Activated CD8-positive, alpha-beta T cell treated with anti-CD3 and anti-CD28 coated beads, Interleukin-2, amount 10 ng/mL, durations not matched to agents 7 days and 5 days (primary cell): ENCODE results near the gene HERC6. TPM values are rescaled to one million over a fixed set of nuclear protein-coding genes. Genes with fewer than 3 reads are reported as not detected.
A peak's percentile ranks its signal among the peaks of the same experiment; 100 is the strongest.
"Not testable (repeated sequence)": the region's sequence is repeated elsewhere in the genome, so short reads cannot be mapped to it uniquely, and the experiment has no call there.

ENCODE experiments used
- ATAC-seq: fragments of 150-1000 bp; cut with Tn5 transposase; one replicate; pipeline ENCODE4 v1.10.0; 2021; ENCODE audit warnings: moderate library complexity
- CTCF ChIA-PET: fragments of 350-600 bp; sonication (Branson Sonifier 250); formaldehyde crosslinking; loops from one replicate; lab custom pipeline; 2021; ENCODE audit warnings: antibody characterized with exemption; lab: Charles Lee
- POLR2A ChIA-PET: fragments of 350-600 bp; sonication (Branson Sonifier 250); formaldehyde crosslinking; loops from one replicate; lab custom pipeline; 2021; ENCODE audit warnings: antibody characterized with exemption; lab: Charles Lee
- DNase-seq: peaks from one replicate; pipeline ENCODE4 v3.0.0-alpha.2; 2020
- H3K27ac Mint-ChIP-seq: one replicate; pipeline ENCODE4 v1.8.0; 2021; ENCODE audit warnings: mild to moderate bottlenecking, mixed read lengths
- H3K27me3 Mint-ChIP-seq: one replicate; pipeline ENCODE4 v1.8.0; 2021; ENCODE audit warnings: low read depth, mixed read lengths
- H3K36me3 Mint-ChIP-seq: one replicate; pipeline ENCODE4 v1.8.0; 2021; ENCODE audit warnings: low read depth, mixed read lengths
- H3K4me1 Mint-ChIP-seq: one replicate; pipeline ENCODE4 v1.8.0; 2021; ENCODE audit warnings: low read depth, mixed read lengths
- H3K4me3 Mint-ChIP-seq: one replicate; pipeline ENCODE4 v1.8.0; 2021; ENCODE audit warnings: mild to moderate bottlenecking, mixed read lengths
- H3K9me3 Mint-ChIP-seq: one replicate; pipeline ENCODE4 v1.8.0; 2022; ENCODE audit warnings: mixed read lengths; ENCODE audit not compliant: insufficient read depth
- total RNA-seq, 2 experiments: library from RNA; stranded (reverse); gene quantifications; one replicate each; pipeline ENCODE4 v1.2.3, GENCODE V29; 2021

HERC6 gene
- total RNA-seq, 2 experiments from 2014 or later = 25.5 to 26.9 TPM

DNA sequence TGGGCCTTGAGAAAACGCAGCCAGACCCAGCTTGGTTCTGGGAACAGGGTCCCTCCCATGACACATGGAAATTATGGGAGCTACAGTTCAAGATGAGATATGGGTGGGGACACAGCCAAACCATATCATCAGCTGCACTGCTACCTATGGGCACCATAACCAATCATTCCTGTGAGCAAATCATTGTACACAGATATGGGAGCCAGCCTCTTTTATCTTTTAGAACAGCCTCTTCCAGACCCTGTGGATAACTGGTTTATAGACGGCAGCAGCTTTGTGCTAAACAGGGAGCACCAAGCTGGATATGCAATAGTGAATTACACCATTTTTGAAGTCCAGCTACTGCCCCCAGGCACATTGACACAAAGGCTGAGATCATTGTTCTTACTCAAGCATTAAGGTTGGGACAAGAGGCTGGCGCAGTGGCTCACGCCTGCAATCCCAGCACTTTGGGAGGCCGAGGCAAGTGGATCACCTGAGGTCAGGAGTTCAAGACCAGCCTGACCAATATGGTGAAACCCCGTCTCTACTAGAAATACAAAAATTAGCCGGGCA is 69.6 kb downstream of the HERC6 start:
- H3K36me3 Mint-ChIP-seq = peaks cover 54% of the 10 kb centered on the region
- H3K27me3 Mint-ChIP-seq, H3K27ac Mint-ChIP-seq, H3K4me3 Mint-ChIP-seq, H3K9me3 Mint-ChIP-seq, ATAC-seq, DNase-seq, CTCF ChIA-PET, H3K4me1 Mint-ChIP-seq: not testable (repeated sequence)
- POLR2A ChIA-PET = interaction anchor here (1.1 kb wide), 1 partner anchor 9 kb away, joined by 3 read pairs; the partner anchor contains the start of gene HERC5

DNA sequence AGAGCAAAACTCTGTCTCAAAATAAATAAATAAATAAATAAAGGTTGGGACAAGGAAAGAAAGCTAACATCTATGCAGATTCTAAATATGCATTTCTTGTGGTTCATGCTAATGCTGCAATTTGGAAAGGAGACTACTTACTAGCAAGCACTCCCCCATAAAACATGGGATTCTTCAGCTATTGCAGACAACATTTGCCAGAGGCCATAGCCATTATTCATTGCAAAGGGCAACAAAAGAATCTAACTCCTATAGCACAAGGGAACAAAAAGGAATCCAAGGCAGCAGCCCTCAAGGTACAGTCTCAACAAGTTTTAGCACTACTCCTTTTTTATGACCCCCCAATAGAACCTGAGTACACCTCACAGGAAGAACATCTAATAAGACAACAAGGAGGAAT is 70.2 kb downstream of the HERC6 start:
- DNase-seq = no peak
- ChIA-PET CTCF (no interaction called here), POLR2A (interaction anchor here (1.0 kb wide), 1 partner anchor 9 kb away, joined by 4 read pairs; no protein-coding TSS in a partner anchor)

DNA sequence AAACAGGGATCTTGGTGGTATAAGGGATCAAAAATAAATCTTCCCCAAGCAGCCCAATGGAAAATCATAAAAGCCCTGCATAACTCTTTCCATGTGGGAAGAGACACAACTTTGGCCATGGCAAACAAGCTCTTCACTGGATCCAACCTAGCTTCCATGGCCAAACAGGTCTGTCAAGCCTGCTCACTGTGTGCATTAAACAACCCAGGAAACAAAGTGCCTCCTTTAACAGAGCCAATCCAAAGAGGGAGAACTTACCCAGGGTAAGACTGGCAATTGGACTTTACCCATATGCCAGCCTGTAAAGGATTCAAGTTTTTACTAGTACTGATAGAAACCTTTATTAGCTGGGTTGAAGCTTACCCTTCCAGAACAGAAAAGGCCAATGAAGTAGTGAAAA is 70.6 kb downstream of the HERC6 start:
- H3K4me1 Mint-ChIP-seq = peaks cover 8% of the 10 kb centered on the region
- ChIA-PET POLR2A (interaction anchor here (1.0 kb wide), 1 partner anchor 8 kb away, joined by 4 read pairs; no protein-coding TSS in a partner anchor), CTCF (interaction anchor here (0.8 kb wide), 1 partner anchor 71 kb away, joined by 3 read pairs; the partner anchor contains the start of gene HERC6)
- H3K27me3 Mint-ChIP-seq = no peaks in the 10 kb centered on the region
- peaks cover 51% of the 10 kb centered on the region for H3K36me3 Mint-ChIP-seq
- DNase-seq (no peak), ATAC-seq (no peak)
- no peak overlapping the region for H3K27ac Mint-ChIP-seq
- no peaks in the 10 kb centered on the region for H3K9me3 Mint-ChIP-seq
- H3K4me3 Mint-ChIP-seq = no peak overlapping the region

More for the DNA sequence above, 70.2 kb downstream of the HERC6 start:
- no peaks in the 10 kb centered on the region for H3K27me3 Mint-ChIP-seq
- H3K4me1 Mint-ChIP-seq = peaks cover 8% of the 10 kb centered on the region
- no peak for ATAC-seq
- no peak overlapping the region for H3K27ac Mint-ChIP-seq
- no peaks in the 10 kb centered on the region for H3K9me3 Mint-ChIP-seq
- H3K36me3 Mint-ChIP-seq = peaks cover 55% of the 10 kb centered on the region
- H3K4me3 Mint-ChIP-seq = no peak overlapping the region

DNA sequence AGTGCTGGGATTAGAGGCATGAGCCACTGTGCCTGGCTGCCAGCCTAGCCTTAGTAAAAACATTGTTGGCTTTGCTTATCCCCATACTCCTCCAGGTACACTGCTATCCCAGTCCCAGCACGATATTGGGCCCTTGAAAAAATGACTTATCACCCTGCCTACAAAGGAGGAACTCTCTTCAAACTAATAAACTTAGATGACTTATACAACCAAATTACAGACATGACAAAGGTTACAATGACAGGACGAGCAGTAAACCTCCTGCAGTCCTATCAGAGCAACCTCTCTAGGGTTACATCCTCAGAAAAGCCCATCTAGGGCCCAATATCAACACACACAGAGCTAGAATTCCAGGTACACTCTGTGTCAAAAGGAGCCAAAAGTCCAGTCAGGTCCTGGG is 72.6 kb downstream of the HERC6 start:
- H3K27me3 Mint-ChIP-seq = no peaks in the 10 kb centered on the region
- ChIA-PET CTCF (no interaction called here), POLR2A (no interaction called here)
- no peak overlapping the region for H3K4me3 Mint-ChIP-seq
- DNase-seq (no peak), ATAC-seq (no peak)
- no peak overlapping the region for H3K27ac Mint-ChIP-seq
- peaks cover 48% of the 10 kb centered on the region for H3K36me3 Mint-ChIP-seq
- peaks cover 20% of the 10 kb centered on the region for H3K4me1 Mint-ChIP-seq
- H3K9me3 Mint-ChIP-seq = no peaks in the 10 kb centered on the region

DNA sequence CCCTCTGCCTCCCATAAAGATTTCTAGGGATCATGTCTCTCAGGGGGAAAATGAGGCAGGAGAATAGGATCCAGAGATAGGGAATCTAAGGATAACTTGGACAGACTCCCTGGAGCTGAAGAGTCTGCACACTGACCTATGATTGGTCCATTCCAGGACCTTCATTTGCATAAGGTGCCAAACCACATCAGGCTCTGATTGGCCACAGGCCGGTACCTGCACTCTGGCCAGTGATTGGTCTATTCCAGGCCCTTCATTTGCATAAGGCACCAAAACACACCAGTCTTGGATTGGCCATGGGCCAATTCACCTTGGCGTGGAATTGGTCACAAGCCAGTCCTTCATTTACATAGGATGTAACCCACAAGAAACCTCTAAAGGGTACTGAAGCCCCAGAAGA is 74.3 kb downstream of the HERC6 start:
- Mint-ChIP-seq H3K9me3 (no peaks in the 10 kb centered on the region), H3K4me1 (peaks cover 23% of the 10 kb centered on the region), H3K36me3 (peaks cover 48% of the 10 kb centered on the region), H3K4me3 (no peak overlapping the region), H3K27ac (no peak overlapping the region), H3K27me3 (no peaks in the 10 kb centered on the region)
- DNase-seq = no peak
- ChIA-PET CTCF (no interaction called here), POLR2A (interaction anchor here (0.7 kb wide), 1 partner anchor 12 kb away, joined by 3 read pairs; no protein-coding TSS in a partner anchor)
- ATAC-seq = no peak

DNA sequence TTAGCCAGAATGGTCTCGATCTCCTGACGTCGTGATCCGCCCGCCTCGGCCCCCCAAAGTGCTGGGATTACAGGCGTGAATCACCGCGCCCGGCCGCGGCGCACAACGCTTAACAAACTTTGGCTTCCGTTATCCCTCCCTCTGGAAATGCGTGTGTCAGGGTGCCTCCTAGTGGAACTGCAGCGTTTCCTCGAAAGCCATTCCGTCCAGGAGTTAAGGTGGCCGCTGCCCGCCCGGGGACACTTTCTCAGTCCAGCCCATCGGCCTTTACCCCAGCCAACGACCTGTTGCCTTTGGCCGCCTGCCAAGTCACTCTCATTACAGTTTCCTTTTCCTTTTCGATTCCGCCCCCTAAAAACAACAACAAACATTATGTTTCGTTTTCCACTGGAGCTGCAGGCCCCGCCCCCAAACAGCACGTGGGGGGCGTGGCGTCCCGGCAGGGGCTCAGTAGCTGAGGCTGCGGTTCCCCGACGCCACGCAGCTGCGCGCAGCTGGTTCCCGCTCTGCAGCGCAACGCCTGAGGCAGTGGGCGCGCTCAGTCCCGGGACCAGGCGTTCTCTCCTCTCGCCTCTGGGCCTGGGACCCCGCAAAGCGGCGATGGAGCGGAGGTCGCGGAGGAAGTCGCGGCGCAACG is 78.1 kb downstream of the HERC6 start, which contains the start of gene HERC5:
Gene HERC5, plus strand, starts transcription at position 450 of the 637 bp plus-strand sequence. Its CDS starts 151 bp downstream, at position 601.
- H3K4me1 Mint-ChIP-seq = peaks cover 49% of the 10 kb centered on the region
- ATAC-seq = peak; percentile 93
- H3K9me3 Mint-ChIP-seq = no peaks in the 10 kb centered on the region
- H3K4me3 Mint-ChIP-seq = peak within 1 kb of the TSS; percentile 100
- POLR2A ChIA-PET = interaction anchor here (0.6 to 4.7 kb wide), 24 partner anchors 9 to 184 kb away, joined by 3 to 79 read pairs (median 6); partner anchors contain the start of genes HERC6 and PPM1K
- CTCF ChIA-PET = interaction anchor here (0.8 to 3.1 kb wide), 7 partner anchors 12 to 238 kb away, joined by 3 to 19 read pairs (median 4); partner anchors contain the start of genes HERC6 and PPM1K
- H3K36me3 Mint-ChIP-seq = peaks cover 49% of the 10 kb centered on the region
- peak within 1 kb of the TSS; percentile 100 for H3K27ac Mint-ChIP-seq
- H3K27me3 Mint-ChIP-seq = no peaks in the 10 kb centered on the region
- peak; percentile 94 for DNase-seq

DNA sequence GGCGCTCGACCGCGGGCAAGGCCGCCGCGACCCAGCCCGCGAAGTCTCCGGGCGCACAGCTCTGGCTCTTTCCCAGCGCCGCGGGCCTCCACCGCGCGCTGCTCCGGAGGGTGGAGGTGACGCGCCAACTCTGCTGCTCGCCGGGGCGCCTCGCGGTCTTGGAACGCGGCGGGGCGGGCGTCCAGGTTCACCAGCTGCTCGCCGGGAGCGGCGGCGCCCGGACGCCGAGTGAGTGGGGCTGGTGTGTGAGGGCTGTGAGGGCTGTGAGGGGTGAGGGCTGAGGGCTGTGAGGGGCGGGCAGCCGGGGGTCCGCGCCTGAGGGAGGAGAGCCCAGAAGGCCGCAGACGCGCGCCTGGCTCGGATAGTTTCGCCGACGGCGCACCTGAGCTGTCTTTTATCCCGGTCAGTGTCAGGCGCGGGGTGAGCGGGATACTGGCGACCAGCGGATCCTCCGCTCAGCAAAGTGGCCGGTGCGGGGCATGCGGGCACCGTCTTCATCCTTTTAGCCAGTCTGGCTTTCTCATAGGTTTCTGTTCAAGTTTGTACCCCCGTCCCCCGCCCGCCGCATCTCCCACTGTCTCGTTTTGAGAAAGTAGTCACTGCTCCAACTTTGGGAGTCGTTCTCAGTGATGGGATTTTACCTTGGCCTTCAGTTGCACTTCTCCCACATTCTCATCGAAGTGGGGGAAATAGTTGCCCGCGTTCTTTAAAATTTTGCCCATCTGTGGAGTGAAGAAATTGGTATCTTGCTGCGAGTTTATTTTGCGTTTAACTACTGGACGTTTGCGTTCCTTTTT is 78.9 kb downstream of the HERC6 start:
- peaks cover 56% of the 10 kb centered on the region for H3K4me1 Mint-ChIP-seq
- peak overlapping the region; percentile 100 for H3K27ac Mint-ChIP-seq

DNA sequence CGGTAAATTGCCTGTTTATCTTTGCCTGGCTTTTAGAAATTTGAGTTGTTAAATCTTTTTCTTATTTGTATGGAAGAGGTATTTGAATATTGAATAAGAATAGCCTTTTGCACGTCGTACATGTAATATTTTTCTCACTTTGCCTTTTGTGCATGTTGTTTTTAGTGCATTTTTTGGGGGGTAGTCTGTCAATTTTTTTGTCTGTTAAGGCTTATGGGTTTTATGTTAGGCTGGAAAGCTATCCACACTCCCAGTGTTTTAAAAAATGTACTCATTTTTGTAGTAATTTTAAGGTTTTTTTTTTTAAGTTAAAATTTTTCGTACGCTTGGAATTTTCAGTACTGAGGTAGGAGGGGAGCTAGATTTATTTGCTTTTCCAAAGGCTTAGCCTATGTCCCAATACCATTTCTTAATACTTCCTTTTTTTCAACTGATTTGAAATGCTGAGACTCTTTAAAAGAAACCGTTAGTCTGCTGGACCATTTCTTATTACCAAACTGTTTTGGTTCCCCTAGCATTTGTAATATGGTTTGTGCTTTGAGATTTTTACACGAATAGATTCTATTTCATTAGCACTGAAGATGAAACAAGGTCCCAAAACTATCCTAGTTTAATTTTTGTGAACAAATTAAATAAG is 79.6 kb downstream of the HERC6 start:
- H3K4me1 Mint-ChIP-seq = peaks cover 55% of the 10 kb centered on the region
- H3K4me3 Mint-ChIP-seq = peak overlapping the region; percentile 100
- peaks cover 52% of the 10 kb centered on the region for H3K36me3 Mint-ChIP-seq
- ChIA-PET CTCF (interaction anchor here (0.6 kb wide), 1 partner anchor 57 kb away, joined by 3 read pairs; no protein-coding TSS in a partner anchor), POLR2A (interaction anchor here (0.8 to 4.7 kb wide), 7 partner anchors 9 to 175 kb away, joined by 4 to 79 read pairs (median 9); partner anchors contain the start of genes HERC6 and PPM1K)
- H3K9me3 Mint-ChIP-seq = no peaks in the 10 kb centered on the region
- no peaks in the 10 kb centered on the region for H3K27me3 Mint-ChIP-seq
- no peak for DNase-seq
- no peak for ATAC-seq
- H3K27ac Mint-ChIP-seq = peak overlapping the region; percentile 91

More for the DNA sequence above, 78.9 kb downstream of the HERC6 start:
- DNase-seq (peak; percentile 54), ATAC-seq (peak; percentile 63)
- Mint-ChIP-seq H3K36me3 (peaks cover 52% of the 10 kb centered on the region), H3K9me3 (no peaks in the 10 kb centered on the region), H3K4me3 (peak overlapping the region; percentile 100), H3K27me3 (no peaks in the 10 kb centered on the region)
- ChIA-PET POLR2A (interaction anchor here (0.6 to 4.7 kb wide), 22 partner anchors 8 to 174 kb away, joined by 3 to 79 read pairs (median 6); partner anchors contain the start of genes HERC6 and PPM1K), CTCF (interaction anchor here (1.1 to 3.1 kb wide), 6 partner anchors 11 to 182 kb away, joined by 3 to 19 read pairs (median 8); partner anchors contain the start of genes HERC6 and PPM1K)

DNA sequence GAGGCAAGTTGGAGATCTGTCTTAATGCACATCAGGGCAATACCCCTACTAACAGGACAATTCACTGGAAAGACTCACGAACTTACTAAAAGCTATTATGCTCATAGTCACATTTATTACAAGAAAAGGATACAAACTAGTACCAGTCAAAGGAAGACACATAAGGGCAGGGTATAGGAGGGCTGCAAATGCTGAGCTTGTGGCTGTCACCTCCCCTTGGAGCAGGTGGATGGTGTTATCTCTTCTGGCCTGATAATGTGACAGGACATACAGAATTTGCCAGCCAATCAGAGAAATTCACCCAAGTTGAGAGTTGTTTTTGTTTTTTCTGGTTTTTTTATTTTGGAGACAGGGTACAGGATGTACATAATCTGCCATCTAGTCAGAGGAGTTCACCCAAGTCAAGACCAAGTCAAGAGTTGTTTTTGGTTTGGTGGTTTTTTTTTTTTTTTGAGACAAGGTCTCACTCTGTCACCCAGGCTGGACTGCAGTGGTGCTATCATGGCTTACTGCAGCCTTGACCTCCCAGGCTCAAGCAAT is 87.1 kb downstream of the HERC6 start:
- DNase-seq (no peak), ATAC-seq (no peak)
- ChIA-PET POLR2A (interaction anchor here (1.3 kb wide), 1 partner anchor 9 kb away, joined by 13 read pairs; the partner anchor contains the start of gene HERC5), CTCF (no interaction called here)
- H3K9me3 Mint-ChIP-seq = no peaks in the 10 kb centered on the region
- no peak overlapping the region for H3K27ac Mint-ChIP-seq
- no peaks in the 10 kb centered on the region for H3K27me3 Mint-ChIP-seq
- no peak overlapping the region for H3K4me3 Mint-ChIP-seq
- H3K4me1 Mint-ChIP-seq = peaks cover 30% of the 10 kb centered on the region
- H3K36me3 Mint-ChIP-seq = peaks cover 78% of the 10 kb centered on the region

DNA sequence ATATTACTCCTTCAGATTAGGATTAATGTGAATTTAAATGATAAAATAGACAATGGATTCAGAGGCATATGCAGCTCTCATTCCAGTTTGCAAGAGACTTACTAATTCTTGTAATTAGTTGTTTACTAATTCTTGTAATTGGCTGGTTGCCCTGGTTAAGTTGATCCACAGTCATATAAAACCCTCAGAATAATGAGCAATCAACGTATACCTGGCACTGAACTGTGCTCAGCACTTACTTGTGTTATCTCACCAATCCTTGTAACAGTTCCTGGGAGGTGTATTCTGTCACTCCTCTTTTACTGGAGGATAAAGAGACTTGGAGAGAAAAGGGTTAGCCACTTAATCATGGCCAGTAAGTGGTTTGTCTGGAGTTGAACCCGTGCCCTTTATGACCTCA is 88.7 kb downstream of the HERC6 start:
- H3K27me3 Mint-ChIP-seq = no peaks in the 10 kb centered on the region
- H3K4me3 Mint-ChIP-seq = no peak overlapping the region
- ChIA-PET CTCF (no interaction called here), POLR2A (interaction anchor here (1.4 kb wide), 1 partner anchor 10 kb away, joined by 6 read pairs; the partner anchor contains the start of gene HERC5)
- H3K4me1 Mint-ChIP-seq = peaks cover 15% of the 10 kb centered on the region
- ATAC-seq (no peak), DNase-seq (no peak)
- H3K9me3 Mint-ChIP-seq = no peaks in the 10 kb centered on the region
- no peak overlapping the region for H3K27ac Mint-ChIP-seq
- H3K36me3 Mint-ChIP-seq = peaks cover 78% of the 10 kb centered on the region
